CD4-positive, alpha-beta T cell treated with Interleukin-10 for 1 hour (primary cell): Measurements from ENCODE around the gene FRK.

ENCODE experiments used
- DNase-seq: peaks from one replicate; pipeline ENCODE4 v3.0.0-alpha.2; 2020

The FRK gene

DNA sequence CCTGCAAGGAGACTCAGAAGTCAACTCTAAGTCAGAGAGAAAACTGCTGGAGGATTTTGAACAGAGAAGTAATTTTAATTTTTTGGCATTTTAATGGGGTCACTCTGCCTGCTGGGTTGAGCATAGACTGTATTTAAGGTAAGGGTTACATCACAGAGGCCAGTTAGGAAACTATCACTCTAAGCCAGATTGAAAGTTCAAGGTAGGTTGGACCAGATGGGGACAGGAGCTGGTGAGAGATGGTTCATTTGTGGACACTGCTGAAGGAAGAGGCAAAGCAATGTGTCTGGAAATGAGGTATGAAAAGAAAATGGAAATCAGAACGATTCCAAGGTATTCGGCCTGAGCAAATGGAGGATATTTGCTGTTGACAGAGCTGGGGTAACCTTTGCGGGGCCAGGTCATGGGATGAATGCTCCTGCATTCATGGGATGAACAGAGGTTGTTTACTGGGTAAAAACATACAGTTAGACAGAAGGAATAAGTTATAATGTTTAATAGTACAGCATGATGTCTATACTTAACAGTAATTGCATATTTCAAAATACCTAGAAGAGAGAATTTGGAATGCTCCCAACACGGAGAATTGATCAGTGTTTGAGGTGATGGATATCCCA, 26.9 kb downstream of the FRK start:
- DNase-seq, result no peak

- DNase-seq, result no peak
Measured at GRCh38 chr6:116030770-116031169, 29.9 kb downstream of the FRK start.

DNA sequence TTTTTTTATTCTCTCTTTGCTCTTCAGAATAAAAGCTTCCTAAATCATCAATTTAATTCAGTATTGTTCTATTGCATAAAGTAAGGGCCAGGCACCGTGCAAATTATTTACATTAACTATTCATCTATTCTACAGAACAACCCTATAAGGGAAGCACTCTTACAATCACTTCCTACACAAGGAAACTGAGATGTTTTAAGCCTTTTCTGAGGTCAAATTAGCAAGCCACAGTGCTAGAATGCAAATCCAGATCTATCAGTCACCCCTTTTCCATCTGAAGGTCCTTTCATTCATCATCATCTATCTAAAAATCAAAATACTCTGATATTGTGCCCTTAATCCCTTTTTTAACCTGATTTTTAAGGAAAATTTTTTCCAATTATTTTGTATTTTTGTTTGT, 31.2 kb downstream of the FRK start:
- DNase-seq, result no peak

DNA sequence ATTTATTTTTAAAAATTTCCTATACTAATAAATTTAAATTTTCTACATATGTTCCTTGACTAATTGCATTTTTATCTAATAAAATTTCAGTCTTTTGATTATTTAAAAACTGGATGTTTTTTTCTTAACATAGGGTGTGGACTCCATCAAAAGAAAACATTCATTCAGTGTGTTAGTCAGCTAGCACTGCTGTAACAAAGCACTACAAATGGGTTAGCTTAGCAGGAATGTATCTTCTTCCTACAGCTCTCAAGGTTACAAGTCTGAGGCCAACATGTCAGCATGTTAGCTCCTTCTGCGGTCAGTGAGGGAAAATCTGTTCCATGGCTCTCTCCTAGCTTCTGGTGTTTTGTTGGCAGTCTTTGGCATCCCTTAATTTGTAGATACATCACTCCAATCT, 32.5 kb downstream of the FRK start:
- DNase-seq, result no peak

- DNase-seq, result no peak
Measured at GRCh38 chr6:116027801-116028200, 32.9 kb downstream of the FRK start.

GRCh38 chr6:116025405-116025804, 35.3 kb downstream of the FRK start:
- no peak for DNase-seq

DNA sequence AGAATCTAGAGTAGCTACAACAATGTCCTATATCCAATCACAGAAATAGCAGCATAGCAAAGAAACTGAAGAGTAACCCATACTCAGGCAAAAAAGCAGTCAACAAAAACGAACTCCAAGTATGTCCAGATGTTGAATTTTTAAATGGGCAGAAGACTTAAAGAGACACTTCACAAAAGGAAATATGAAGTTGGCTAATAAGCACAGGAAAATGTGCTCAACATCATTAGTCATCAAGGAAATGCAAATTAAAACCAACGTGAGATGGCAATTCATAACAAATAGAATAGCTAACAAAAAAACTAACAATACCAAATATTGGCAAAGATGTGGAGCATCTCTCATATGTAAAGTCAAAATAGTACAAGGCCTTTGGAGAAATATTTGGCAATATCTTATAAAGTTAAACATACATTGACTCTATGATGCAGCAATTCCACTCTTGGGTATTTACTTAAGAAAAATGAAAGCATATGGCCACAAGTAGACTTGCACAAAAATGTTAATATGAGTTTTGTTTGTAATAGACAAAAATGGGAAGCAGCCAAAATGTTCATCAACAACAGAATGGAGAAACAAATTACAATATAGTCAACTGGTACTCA, 37.7 kb downstream of the FRK start:
- no peak for DNase-seq

GRCh38 chr6:116020738-116021137, 40.0 kb downstream of the FRK start:
- DNase-seq, result no peak

GRCh38 chr6:116019428-116019827, 41.3 kb downstream of the FRK start:
- no peak for DNase-seq

GRCh38 chr6:116018976-116019375, 41.7 kb downstream of the FRK start:
- DNase-seq, result no peak

- no peak for DNase-seq
Measured at GRCh38 chr6:116017546-116018295, 43.0 kb downstream of the FRK start.

DNA sequence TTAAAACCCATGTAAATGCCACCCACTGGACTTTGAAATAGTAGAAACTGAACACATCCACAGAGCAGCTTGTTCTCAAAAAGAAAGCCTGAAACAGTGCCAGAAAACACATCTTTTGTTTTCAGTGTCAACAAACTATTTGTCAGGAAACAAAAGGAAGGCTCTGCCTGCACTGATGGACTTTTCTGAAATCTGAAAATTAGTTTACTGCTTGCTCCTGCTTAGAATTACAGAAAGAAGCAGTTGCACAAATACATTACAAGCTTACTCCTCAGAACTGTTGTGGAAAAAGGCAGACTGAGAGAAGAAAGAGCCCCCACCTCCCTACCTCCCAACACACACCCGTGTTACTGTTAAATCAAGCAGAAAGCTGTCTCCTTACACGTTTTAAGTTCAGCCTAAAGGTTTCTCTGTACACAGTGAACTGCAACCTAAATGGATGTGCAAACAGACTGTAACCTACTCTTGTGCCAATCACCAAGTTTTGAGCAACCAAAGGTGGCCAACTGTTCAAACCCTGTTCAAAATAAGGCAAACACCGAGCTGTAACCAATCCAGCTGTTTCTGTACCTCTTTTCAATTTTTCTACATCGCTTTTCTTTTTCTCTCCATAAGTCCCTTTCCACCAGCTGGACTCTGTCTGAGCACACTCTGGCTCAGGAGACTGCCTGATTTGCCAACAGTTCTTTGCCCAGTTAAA, 43.7 kb downstream of the FRK start:
- no peak for DNase-seq

DNA sequence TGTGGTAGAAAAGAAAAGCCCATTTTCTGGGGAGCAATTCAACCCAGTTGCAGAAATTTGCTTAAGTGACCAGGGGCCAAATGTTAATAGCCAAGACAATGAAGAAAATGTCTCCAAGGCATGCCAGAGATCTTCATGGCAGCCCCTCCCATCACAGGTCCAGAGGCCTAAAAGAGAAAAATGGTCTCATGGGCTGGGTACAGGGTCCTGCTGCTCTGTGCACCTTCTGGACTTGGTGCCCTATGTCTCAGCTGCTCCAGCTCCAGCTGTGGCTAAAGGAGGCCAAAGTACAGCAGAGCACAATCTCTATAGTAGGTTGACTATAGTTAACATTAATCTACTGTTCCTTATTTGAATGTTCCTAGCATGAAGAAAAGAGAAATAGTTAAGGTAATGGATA, 44.7 kb downstream of the FRK start:
- no peak for DNase-seq

DNA sequence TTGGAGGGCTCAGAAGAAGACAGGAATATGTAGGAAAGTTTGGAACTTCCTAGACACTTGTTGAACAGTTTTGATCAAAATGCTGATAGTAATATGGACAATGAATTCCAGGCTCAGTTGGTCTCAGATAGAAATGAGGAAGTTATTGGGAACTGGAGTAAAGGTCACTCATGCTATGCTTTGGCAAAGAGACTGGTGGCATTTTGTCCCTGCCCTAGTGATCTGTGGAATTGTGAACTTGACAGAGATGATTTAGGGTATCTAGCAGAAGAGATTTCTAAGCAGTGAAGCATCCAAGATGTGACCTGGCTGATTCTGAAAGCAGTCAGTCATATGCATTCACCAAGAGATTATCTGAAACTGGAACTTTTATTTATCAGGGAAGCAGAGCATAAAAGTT, 45.1 kb downstream of the FRK start:
- DNase-seq, result no peak

DNA sequence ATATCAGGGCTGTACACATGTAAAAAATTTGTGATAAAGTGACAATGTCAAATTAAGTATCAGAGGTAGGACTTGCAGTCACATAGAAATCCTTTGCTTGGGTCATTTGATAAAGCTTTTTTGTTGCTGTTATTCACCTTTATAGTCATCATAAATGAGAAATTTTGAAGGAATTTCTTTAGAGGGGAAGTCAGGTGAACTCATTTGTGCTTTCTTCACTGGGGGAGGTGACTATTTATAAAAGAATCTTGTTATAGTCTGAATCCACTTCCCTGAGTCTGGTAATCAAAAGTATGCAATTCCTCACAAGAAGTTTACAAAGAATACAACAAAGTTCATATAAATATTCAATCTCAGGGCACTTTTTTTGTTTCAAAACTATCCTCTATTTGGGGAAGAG, 47.7 kb downstream of the FRK start:
- no peak for DNase-seq

DNA sequence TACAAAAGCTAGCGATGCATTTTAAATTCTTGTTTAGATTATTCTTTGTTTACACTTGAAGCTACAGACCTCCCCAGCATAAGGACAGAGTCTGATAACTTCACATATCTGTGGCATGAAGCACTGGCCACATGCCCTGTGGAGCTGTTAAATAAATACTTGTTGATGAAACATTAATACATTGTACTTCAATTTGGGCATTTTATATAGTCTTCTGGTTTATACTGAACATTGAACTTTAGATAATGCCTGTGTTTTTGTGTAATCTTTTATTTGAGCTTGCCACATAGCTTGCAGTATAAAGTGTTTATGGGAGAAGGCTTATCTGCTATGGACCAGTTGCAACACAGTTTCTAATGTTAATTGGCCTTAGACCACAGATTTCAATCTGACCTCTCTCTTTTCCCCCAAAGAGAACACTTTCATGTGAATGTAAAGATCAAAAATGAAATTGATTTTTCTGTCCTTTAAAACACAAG, 48.2 kb downstream of the FRK start:
- no peak for DNase-seq

- DNase-seq, result no peak
Measured at GRCh38 chr6:116011520-116011919, 49.2 kb downstream of the FRK start.

GRCh38 chr6:116010790-116011401, 49.8 kb downstream of the FRK start:
- DNase-seq, result peak; percentile 58

- DNase-seq, result no peak
Measured at GRCh38 chr6:116010386-116010785, 50.3 kb downstream of the FRK start.

GRCh38 chr6:116008470-116009243, 52.0 kb downstream of the FRK start:
- DNase-seq, result no peak

- DNase-seq, result no peak
Measured at GRCh38 chr6:116004841-116005815, 55.6 kb downstream of the FRK start.
